ENCODE results near the gene KIAA0825.
"Not testable (repeated sequence)": the region's sequence is repeated elsewhere in the genome, so short reads cannot be mapped to it uniquely, and the experiment has no call there.

- TF ChIP-seq ZNF274 (IDR thresholded peaks at IDR 0.05; ENCODE audit: low read depth, low read length); YY1 (IDR thresholded peaks at IDR 0.05; ENCODE audit: insufficient read depth, insufficient read length); SUZ12 (IDR thresholded peaks at IDR 0.05; ENCODE audit: extremely low read depth, insufficient read depth, insufficient read length): not testable (repeated sequence)
These were observed 45.1 kb downstream of the KIAA0825 start for GRCh38 chr5:94573349-94573748.
